GM12878 (cell line): ENCODE results near the gene ASIC1. TPM values are rescaled to one million over a fixed set of nuclear protein-coding genes. Genes with fewer than 3 reads are reported as not detected.

Source experiments
- ATAC-seq: fragments of 200-7000 bp; cut with Tn5 transposase; 3 replicates; pipeline ENCODE4 v1.9.1; 2020; ENCODE audit warnings: mild to moderate bottlenecking, moderate library complexity
- BruUV-seq: library from RNA; stranded (reverse); fragments of 400-500 nt; replicated peaks from 2 replicates; lab custom pipeline; 2021; lab: Mats Ljungman, UMichigan
- CTCF ChIA-PET: fragments of 300-600 bp; sonication (Branson Sonifier 250); formaldehyde crosslinking; extraction: SDS; loops from one replicate; lab custom pipeline; 2021; ENCODE audit warnings: inconsistent platforms; lab: Yijun Ruan, JAX
- POLR2A ChIA-PET: fragments of 350-600 bp; formaldehyde crosslinking; extraction: SDS; loops from one replicate; lab custom pipeline; 2021; ENCODE audit warnings: inconsistent platforms; lab: Charles Lee
- RAD21 ChIA-PET: fragments of 300-600 bp; sonication (Branson Sonifier 250); formaldehyde crosslinking; loops from one replicate; lab custom pipeline; 2023; ENCODE audit warnings: antibody characterized with exemption; ENCODE audit not compliant: unreplicated experiment; lab: Charles Lee
- SMC1A ChIA-PET: fragments of 300-600 bp; sonication (Branson Sonifier 250); formaldehyde crosslinking; loops from one replicate; lab custom pipeline; 2023; ENCODE audit not compliant: unreplicated experiment, uncharacterized antibody; lab: Charles Lee
- DNase-seq: peaks from one replicate; pipeline ENCODE4 v3.0.0-alpha.2; 2011; ENCODE audit warnings: low read depth, low spot score
- FAIRE-seq: peaks from 3 replicates; lab custom pipeline; 2011; peaks lifted over from hg19 to GRCh38; lab: Jason Lieb, UNC
- H2AFZ ChIP-seq: 2 replicates; pipeline ENCODE4 v1.6.0; 2011; ENCODE audit warnings: low read depth, low read length, control low read depth; ENCODE audit not compliant: control insufficient read depth
- H3K27ac ChIP-seq: 2 replicates; pipeline ENCODE4 v1.5.1; 2011; ENCODE audit warnings: control low read depth; ENCODE audit not compliant: control insufficient read depth, insufficient read depth
- H3K27me3 ChIP-seq, 2 experiments: replicated peaks in 1 of 2; 2 replicates each; pipeline versions ENCODE4 v1.6.0 to v1.6.1; 2011; ENCODE audit warnings: low read length in 1 of 2; ENCODE audit not compliant: control insufficient read depth in 2 of 2, insufficient read depth in 2 of 2
- H3K36me3 ChIP-seq, 2 experiments: 2 replicates each; pipeline ENCODE4 v1.5.1; 2011; ENCODE audit warnings: low read length in 1 of 2; ENCODE audit not compliant: control insufficient read depth in 2 of 2, insufficient read depth in 2 of 2
- H3K4me1 ChIP-seq: 2 replicates; pipeline ENCODE4 v1.6.1; 2011; ENCODE audit warnings: mild to moderate bottlenecking, low read length, moderate library complexity, mixed read lengths; ENCODE audit not compliant: control insufficient read depth, insufficient read depth
- H3K4me2 ChIP-seq: 2 replicates; pipeline ENCODE4 v1.6.0; 2011; ENCODE audit warnings: control low read depth; ENCODE audit not compliant: control insufficient read depth, insufficient read depth
- H3K4me3 ChIP-seq: fragments of 200-600 bp; sonication (generic); 2 replicates; pipeline ENCODE4 v1.5.1; 2016
- H3K79me2 ChIP-seq: 2 replicates; pipeline ENCODE4 v1.6.0; 2011; ENCODE audit warnings: low read length; ENCODE audit not compliant: control insufficient read depth, insufficient read depth
- H3K9ac ChIP-seq: 2 replicates; pipeline ENCODE4 v1.8.0; 2011; ENCODE audit warnings: low read length, control low read depth, mixed read lengths; ENCODE audit not compliant: control insufficient read depth, insufficient read depth
- H3K9me3 ChIP-seq: replicated peaks from 3 replicates; pipeline ENCODE4 v1.5.1; 2011; ENCODE audit warnings: mild to moderate bottlenecking, low read length; ENCODE audit not compliant: control insufficient read depth, insufficient read depth
- H4K20me1 ChIP-seq: 2 replicates; pipeline ENCODE4 v1.6.0; 2011; ENCODE audit not compliant: control insufficient read depth, insufficient read depth
- HDAC2 ChIP-seq: fragments of 200-600 bp; sonication (generic); IDR thresholded peaks from 2 replicates; pipeline ENCODE4 v1.6.1; 2017
- HDAC6 ChIP-seq: fragments of 200-600 bp; sonication (generic); IDR thresholded peaks from one replicate; pipeline ENCODE4 v1.8.0; 2017; ENCODE audit warnings: antibody characterized with exemption; ENCODE audit not compliant: unreplicated experiment
- POLR2AphosphoS2 ChIP-seq: IDR thresholded peaks from 2 replicates; pipeline ENCODE4 v1.6.1; 2011; ENCODE audit warnings: low read depth, mild to moderate bottlenecking, low read length, improper control_type of control experiment, moderate library complexity
- SUPT20H ChIP-seq: IDR thresholded peaks from 2 replicates; pipeline ENCODE4 v1.6.1; 2011; ENCODE audit warnings: low read depth, mild to moderate bottlenecking, low read length, moderate library complexity, borderline replicate concordance; ENCODE audit not compliant: control insufficient read depth
- TCF7 ChIP-seq: IDR thresholded peaks from 2 replicates; pipeline ENCODE4 v1.6.1; 2014; ENCODE audit warnings: antibody characterized with exemption, borderline replicate concordance
- ZNF207 ChIP-seq: fragments of 450-650 bp; IDR thresholded peaks from 2 replicates; pipeline ENCODE4 v1.6.1; 2014; ENCODE audit warnings: antibody characterized with exemption, mild to moderate bottlenecking, borderline replicate concordance
- WGBS: methylation state at CpG from one replicate; pipeline ENCODE4 v1.1.6; 2016; ENCODE audit warnings: low lambda C conversion rate; ENCODE audit not compliant: insufficient replicate concordance, insufficient coverage; ENCODE audit errors: missing lambda C conversion rate; 5-methylcytosine and 5-hydroxymethylcytosine counted together
- in situ Hi-C: fragments of 300-500 bp; cut with MboI; formaldehyde crosslinking; loops from 9 replicates; pipeline ENCODE4 v1.14.3; 2018; ENCODE audit warnings: mixed read lengths
- intact Hi-C: fragments of 100-400 bp; cut with micrococcal nuclease; formaldehyde crosslinking; loops from one replicate; pipeline ENCODE4 v1.14.2; 2022; ENCODE audit not compliant: unreplicated experiment
- polyA plus RNA-seq, 11 experiments: library from polyadenylated mRNA; depleted of rRNA in 4 of 11; unstranded in 6 of 11; stranded (reverse) in 5 of 11; fragments of >200 nt; fragmentation: Nextera tagmentation in 4 of 11; fragmentation: Illumina TruSeq in 1 of 11; extraction: Ambion mirVana in 4 of 11; extraction: Trizol in 1 of 11; gene quantifications; 1 replicate in 1 of 11; 2 replicates in 10 of 11; pipeline versions ENCODE4 v1.2.1 to v1.2.3, GENCODE V29; 2011 to 2016; ENCODE audit warnings: inconsistent platforms in 2 of 11, missing spikeins in 2 of 11, low read depth in 1 of 11
- total RNA-seq, 4 experiments: library from RNA; depleted of rRNA in 3 of 4; stranded (reverse); fragments of >200 nt in 3 of 4; fragmentation: Illumina TruSeq in 1 of 4; extraction: Trizol in 1 of 4; gene quantifications; 2 replicates each; pipeline versions ENCODE4 v1.2.1 to v1.2.3, GENCODE V29; 2013 to 2021

Gene ASIC1
- total and polyA plus RNA-seq, 10 of the 15 experiments (the other 5 are each of a cell fraction or from before 2014, with no cell fraction given), result 0.02 to 0.28 (median 0.21) TPM; not detected in 4

DNA sequence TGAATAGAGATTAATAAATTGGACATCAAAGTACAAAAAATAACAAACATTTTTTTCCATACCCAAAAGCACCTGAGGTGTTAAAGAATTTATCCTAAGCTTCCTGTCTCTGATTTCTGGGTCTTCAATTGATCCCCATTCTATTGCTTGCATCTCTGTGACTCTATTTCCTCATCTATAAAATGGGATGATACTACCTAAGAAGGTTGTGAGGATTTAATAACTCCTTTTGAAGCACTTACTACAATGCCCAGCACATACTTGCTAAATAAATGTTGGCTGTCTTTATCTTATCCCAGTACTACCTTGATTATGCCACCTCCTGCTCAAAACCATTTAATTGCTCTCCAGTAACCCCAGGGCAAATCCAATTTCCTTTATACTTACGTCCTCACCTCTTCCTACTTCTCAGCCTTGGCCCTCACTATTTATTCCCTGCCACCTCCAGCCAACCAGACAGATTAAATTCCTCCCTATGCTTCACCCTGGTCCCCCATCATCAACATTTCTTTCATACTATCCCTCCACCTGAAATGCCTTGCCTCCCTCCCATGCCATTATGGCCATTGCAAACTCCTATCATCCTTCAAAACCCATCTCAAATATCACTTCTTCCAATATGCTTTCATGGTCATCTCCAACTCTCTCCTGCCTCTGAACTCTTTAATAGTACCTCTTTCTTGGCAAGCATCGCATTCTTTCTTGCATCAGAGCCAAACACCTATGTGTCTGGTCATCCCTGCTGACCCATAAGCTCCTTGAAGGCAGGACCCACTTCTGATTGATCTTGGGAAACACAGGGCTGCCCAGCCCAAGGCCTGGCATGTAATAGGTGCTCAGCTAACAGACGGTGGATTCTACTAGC, 7.9 kb upstream of the ASIC1 start:
- BruUV-seq, result no TSS peak
- no peak for DNase-seq
- ChIA-PET SMC1A (interaction anchor here (0.5 kb wide), 1 partner anchor 230 kb away, joined by 3 read pairs; no protein-coding TSS in a partner anchor), POLR2A (interaction anchor here (0.7 kb wide), 1 partner anchor 23 kb away, joined by 3 read pairs; no protein-coding TSS in a partner anchor), RAD21 (no interaction called here), CTCF (interaction anchor here (1.0 to 4.1 kb wide), 5 partner anchors 10 to 82 kb away, joined by 3 to 18 read pairs (median 7); no protein-coding TSS in a partner anchor)
- in situ Hi-C loops (no loop called here), intact Hi-C loops (loop anchor here (10.0 kb wide), 1 partner anchor 185 kb away; no protein-coding TSS in a partner anchor)
- no peak overlapping the region for H3K27ac ChIP-seq
- H3K36me3 ChIP-seq, result no peaks in the 10 kb centered on the region
- no peak for ATAC-seq
- H3K4me3 ChIP-seq, result no peak overlapping the region
- H3K9me3 ChIP-seq, result no peaks in the 10 kb centered on the region
- H3K9ac ChIP-seq, result no peak overlapping the region
- H4K20me1 ChIP-seq, result no peaks in the 10 kb centered on the region
- no peak overlapping the region for H3K4me2 ChIP-seq
- no peaks in the 10 kb centered on the region for H3K4me1 ChIP-seq
- TF ChIP-seq ZNF207, result no peak
- no peak for TF ChIP-seq HDAC6
- TF ChIP-seq TCF7, result no peak
- TF ChIP-seq SUPT20H, result no peak
- TF ChIP-seq POLR2AphosphoS2, result no peak
- TF ChIP-seq HDAC2, result no peak
- H2AFZ ChIP-seq, result no peak overlapping the region
- peaks cover 8 to 10% of the 10 kb centered on the region in 2 experiments; a peak in 3 of 4 replicates for H3K27me3 ChIP-seq
- H3K79me2 ChIP-seq, result no peaks in the 10 kb centered on the region
- WGBS, result 45% methylated on average over 3 of the region's 3 CpGs
- FAIRE-seq, result no peak
